HEK293T (cell line): ENCODE data around the gene RHBDL1.

Experiments used
- BHLHE40 ChIP-seq: fragments of 450-650 bp; IDR thresholded peaks from 2 replicates; pipeline ENCODE4 v1.6.1; 2016; ENCODE audit warnings: mild to moderate bottlenecking, moderate library complexity, borderline replicate concordance
- CTBP1 ChIP-seq: fragments of 450-650 bp; IDR thresholded peaks from 2 replicates; pipeline ENCODE4 v1.6.1; 2016; ENCODE audit warnings: borderline replicate concordance
- ELF4 ChIP-seq: fragments of 450-650 bp; IDR thresholded peaks from 2 replicates; pipeline ENCODE4 v1.6.1; 2017; ENCODE audit warnings: antibody characterized with exemption
- FOXM1 ChIP-seq: fragments of 450-650 bp; IDR thresholded peaks from 2 replicates; pipeline ENCODE4 v1.6.1; 2017; ENCODE audit warnings: mild to moderate bottlenecking, borderline replicate concordance
- HDGF ChIP-seq: fragments of 450-650 bp; IDR thresholded peaks from 2 replicates; pipeline ENCODE4 v1.6.1; 2017; ENCODE audit warnings: antibody characterized with exemption, borderline replicate concordance
- L3MBTL2 ChIP-seq: fragments of 450-650 bp; conservative IDR thresholded peaks from 2 replicates; pipeline ENCODE4 v1.6.1; 2016; ENCODE audit warnings: mild to moderate bottlenecking
- NFRKB ChIP-seq: fragments of 450-650 bp; IDR thresholded peaks from 2 replicates; pipeline ENCODE4 v1.6.1; 2016; ENCODE audit warnings: mild to moderate bottlenecking, moderate library complexity
- SP1 ChIP-seq: fragments of 450-650 bp; IDR thresholded peaks from 2 replicates; pipeline ENCODE4 v1.6.1; 2017
- TARDBP ChIP-seq: fragments of 450-650 bp; IDR thresholded peaks from 2 replicates; pipeline ENCODE4 v1.6.1; 2016
- ZNF384 ChIP-seq: fragments of 450-650 bp; IDR thresholded peaks from 2 replicates; pipeline ENCODE4 v1.6.1; 2016

DNA sequence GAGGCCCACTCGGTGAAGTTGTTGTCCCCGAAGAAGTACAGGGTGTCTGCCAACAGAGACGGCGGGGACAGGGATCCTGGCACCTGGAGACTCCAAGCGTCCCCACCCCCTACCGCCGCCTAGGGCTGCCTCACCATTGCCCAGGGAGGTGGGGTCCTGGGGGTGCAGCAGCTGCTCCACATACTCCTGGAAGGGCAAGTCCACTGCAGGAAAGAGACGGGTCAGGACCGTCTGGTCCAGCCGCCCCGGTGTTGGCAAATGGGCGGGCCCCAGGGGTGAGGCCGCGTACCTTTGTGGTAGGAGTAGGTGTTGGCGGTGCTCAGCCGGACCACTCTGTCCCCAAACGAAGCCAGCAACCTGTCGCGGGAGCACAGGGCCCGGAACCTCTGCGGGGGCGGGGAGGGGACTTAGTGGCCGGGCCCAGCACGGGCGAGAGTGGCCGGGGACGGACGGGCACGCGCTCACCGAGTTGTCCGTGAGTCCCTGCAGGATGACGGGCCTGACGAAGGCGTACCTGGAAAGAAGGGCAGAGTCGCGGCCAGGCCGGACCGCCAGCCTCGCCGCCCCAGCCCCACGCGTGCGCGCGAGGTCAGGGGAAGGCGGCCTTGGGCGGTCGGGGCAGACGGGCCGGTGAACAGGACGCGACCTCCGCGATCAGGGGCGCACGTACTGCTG, 8.1 kb downstream of the RHBDL1 start:
- no peak for TF ChIP-seq ELF4
- no peak for TF ChIP-seq BHLHE40
- TF ChIP-seq FOXM1: no peak
- TF ChIP-seq ZNF384: no peak
- TF ChIP-seq NFRKB: no peak
- no peak for TF ChIP-seq CTBP1
- no peak for TF ChIP-seq SP1
- TF ChIP-seq L3MBTL2: peak; percentile 33
- TF ChIP-seq TARDBP: no peak
- peak; percentile 58; the same call in 1 of the 2 replicates for TF ChIP-seq HDGF
